HepG2 (cell line): ENCODE data around the gene CYP11A1.

ENCODE experiments used
- FOXK2 ChIP-seq: fragments of 450-650 bp; IDR thresholded peaks from 2 replicates; pipeline ENCODE4 v1.6.1; 2016
- JUN ChIP-seq: sonication (generic); formaldehyde crosslinking; IDR thresholded peaks from 2 replicates; pipeline ENCODE4 v1.4.0; 2020; ENCODE audit warnings: mild to moderate bottlenecking, missing genetic modification reagents
- POLR2A ChIP-seq, 2 experiments: IDR thresholded peaks; 2 replicates each; pipeline ENCODE4 v1.6.1; 2011; ENCODE audit warnings: low read depth in 2 of 2, low read length in 2 of 2, mild to moderate bottlenecking in 1 of 2, moderate library complexity in 1 of 2; ENCODE audit not compliant: insufficient read depth in 1 of 2
- RAD51 ChIP-seq: fragments of 450-650 bp; IDR thresholded peaks from 2 replicates; pipeline ENCODE4 v1.6.1; 2016; ENCODE audit warnings: borderline replicate concordance
- YY1 ChIP-seq: IDR thresholded peaks from 2 replicates; pipeline ENCODE4 v1.6.1; 2011; ENCODE audit warnings: low read length, low read depth, moderate library complexity, mild to moderate bottlenecking; ENCODE audit not compliant: insufficient read depth, insufficient replicate concordance
- ZBTB26 ChIP-seq: IDR thresholded peaks from 2 replicates; pipeline ENCODE4 v1.6.1; 2016; ENCODE audit warnings: missing compliant biosample characterization, missing genetic modification reagents, borderline replicate concordance
- ZFP1 ChIP-seq: IDR thresholded peaks from 2 replicates; pipeline ENCODE4 v1.6.1; 2016
- ZNF274 ChIP-seq: sonication (generic); formaldehyde crosslinking; IDR thresholded peaks from 2 replicates; pipeline ENCODE4 v1.5.1; 2020; ENCODE audit warnings: mild to moderate bottlenecking, missing genetic modification reagents
- ZNF580 ChIP-seq: IDR thresholded peaks from 2 replicates; pipeline ENCODE4 v1.6.1; 2016; ENCODE audit warnings: low read depth, borderline replicate concordance
- ZNF780A ChIP-seq: sonication (generic); formaldehyde crosslinking; IDR thresholded peaks from 2 replicates; pipeline ENCODE4 v1.8.0; 2022; ENCODE audit warnings: mild to moderate bottlenecking, missing genetic modification reagents, moderate library complexity
- TF ChIP-seq, protein P1 (sequence below): sonication (generic); formaldehyde crosslinking; IDR thresholded peaks from 2 replicates; pipeline ENCODE4 v1.5.0; 2020; ENCODE audit warnings: mild to moderate bottlenecking, missing genetic modification reagents, moderate library complexity
- TF ChIP-seq, protein P2 (sequence below), 2 experiments: sonication (generic) in 1 of 2; formaldehyde crosslinking in 1 of 2; IDR thresholded peaks; 2 replicates each; pipeline versions ENCODE4 v1.5.1 to v1.6.1; 2011 to 2020; ENCODE audit warnings: borderline replicate concordance in 1 of 2, low read depth in 1 of 2, low read length in 1 of 2, mild to moderate bottlenecking in 1 of 2, missing genetic modification reagents in 1 of 2, moderate library complexity in 1 of 2

GRCh38 chr15:74382004-74382816, 14.8 kb upstream of the CYP11A1 start:
- TF ChIP-seq ZNF580 (CRISPR knock-in tag) (peak; percentile 90; the same call in 1 of the 2 replicates), ZNF274 (CRISPR knock-in tag) (peak; percentile 80), POLR2A (IDR thresholded peaks at IDR 0.05; ENCODE audit: insufficient read depth in 1 of 2, low read depth in 2 of 2, low read length in 2 of 2) (no peak), ZFP1 (CRISPR knock-in tag) (no peak; the same call in 1 of the 2 replicates), ZNF780A (CRISPR knock-in tag) (no peak), FOXK2 (no peak), RAD51 (no peak), JUN (no peak), YY1 (no peak), ZBTB26 (CRISPR knock-in tag) (no peak)
- TF ChIP-seq, protein P1, sequence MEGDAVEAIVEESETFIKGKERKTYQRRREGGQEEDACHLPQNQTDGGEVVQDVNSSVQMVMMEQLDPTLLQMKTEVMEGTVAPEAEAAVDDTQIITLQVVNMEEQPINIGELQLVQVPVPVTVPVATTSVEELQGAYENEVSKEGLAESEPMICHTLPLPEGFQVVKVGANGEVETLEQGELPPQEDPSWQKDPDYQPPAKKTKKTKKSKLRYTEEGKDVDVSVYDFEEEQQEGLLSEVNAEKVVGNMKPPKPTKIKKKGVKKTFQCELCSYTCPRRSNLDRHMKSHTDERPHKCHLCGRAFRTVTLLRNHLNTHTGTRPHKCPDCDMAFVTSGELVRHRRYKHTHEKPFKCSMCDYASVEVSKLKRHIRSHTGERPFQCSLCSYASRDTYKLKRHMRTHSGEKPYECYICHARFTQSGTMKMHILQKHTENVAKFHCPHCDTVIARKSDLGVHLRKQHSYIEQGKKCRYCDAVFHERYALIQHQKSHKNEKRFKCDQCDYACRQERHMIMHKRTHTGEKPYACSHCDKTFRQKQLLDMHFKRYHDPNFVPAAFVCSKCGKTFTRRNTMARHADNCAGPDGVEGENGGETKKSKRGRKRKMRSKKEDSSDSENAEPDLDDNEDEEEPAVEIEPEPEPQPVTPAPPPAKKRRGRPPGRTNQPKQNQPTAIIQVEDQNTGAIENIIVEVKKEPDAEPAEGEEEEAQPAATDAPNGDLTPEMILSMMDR (CRISPR knock-in tag), result peak; percentile 98
- TF ChIP-seq, protein P2, sequence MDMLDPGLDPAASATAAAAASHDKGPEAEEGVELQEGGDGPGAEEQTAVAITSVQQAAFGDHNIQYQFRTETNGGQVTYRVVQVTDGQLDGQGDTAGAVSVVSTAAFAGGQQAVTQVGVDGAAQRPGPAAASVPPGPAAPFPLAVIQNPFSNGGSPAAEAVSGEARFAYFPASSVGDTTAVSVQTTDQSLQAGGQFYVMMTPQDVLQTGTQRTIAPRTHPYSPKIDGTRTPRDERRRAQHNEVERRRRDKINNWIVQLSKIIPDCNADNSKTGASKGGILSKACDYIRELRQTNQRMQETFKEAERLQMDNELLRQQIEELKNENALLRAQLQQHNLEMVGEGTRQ (IDR thresholded peaks at IDR 0.05; ENCODE audit: low read depth, low read length), result no peak
- TF ChIP-seq, protein P2 (CRISPR knock-in tag; IDR thresholded peaks at IDR 0.05; ENCODE audit: borderline replicate concordance), result no peak
